Thyroid gland (tissue), 4 donors: ENCODE measurements around the gene MAGI2. TPM values are rescaled to one million over a fixed set of nuclear protein-coding genes. Genes with fewer than 3 reads are reported as not detected.

Source experiments
- DNase-seq, 2 donors: peaks; one replicate each; pipeline ENCODE4 v3.0.0-alpha.2; 2019
- H3K27ac ChIP-seq, 3 donors: fragments of 200-600 bp; sonication (generic); 1 replicate in 2 of 3; 2 replicates in 1 of 3; pipeline ENCODE4 v1.5.1; 2016 to 2019; ENCODE audit warnings: mild to moderate bottlenecking in 1 of 3, moderate library complexity in 1 of 3
- H3K27me3 ChIP-seq: fragments of 200-600 bp; sonication (generic); one replicate; pipeline ENCODE4 v1.5.1; 2019
- H3K36me3 ChIP-seq, 2 donors: fragments of 200-600 bp; sonication (generic); one replicate each; pipeline ENCODE4 v1.5.1; 2016 to 2019
- H3K4me1 ChIP-seq, 2 donors: fragments of 200-600 bp; sonication (generic); one replicate each; pipeline ENCODE4 v1.5.1; 2017 to 2019
- H3K4me3 ChIP-seq, 3 donors: fragments of 200-600 bp; sonication (generic); replicated peaks in 1 of 3; 1 replicate in 2 of 3; 2 replicates in 1 of 3; pipeline ENCODE4 v1.5.1; 2016; ENCODE audit warnings: mild to moderate bottlenecking in 1 of 3
- H3K9me3 ChIP-seq: fragments of 200-600 bp; sonication (generic); one replicate; pipeline ENCODE4 v1.5.1; 2017
- POLR2A ChIP-seq, 2 donors: fragments of 450-650 bp; IDR thresholded peaks; one replicate each; pipeline ENCODE4 v1.6.1; 2017; ENCODE audit warnings: antibody characterized with exemption in 2 of 2, mild to moderate bottlenecking in 2 of 2, moderate library complexity in 1 of 2
- WGBS, 2 donors: methylation state at CpG; one replicate each; pipeline ENCODE4 v1.1.5; 2017; 5-methylcytosine and 5-hydroxymethylcytosine counted together
- intact Hi-C: fragments of 100-400 bp; cut with DNase I; formaldehyde crosslinking; loops from one replicate; pipeline ENCODE4 v1.15.1; 2023
- total RNA-seq, 4 donors: library from RNA; depleted of rRNA; stranded (reverse); fragments of >200 nt; gene quantifications; one replicate each; pipeline ENCODE4 v1.2.3, GENCODE V29; 2016
- TF ChIP-seq, protein P1 (sequence below), 6 experiments: fragments of 200-600 bp in 3 of 6; fragments of 450-650 bp in 3 of 6; sonication (generic) in 3 of 6; IDR thresholded peaks; one replicate each; pipeline ENCODE4 v1.5.1; 2016 to 2019; ENCODE audit warnings: antibody characterized with exemption in 6 of 6, mild to moderate bottlenecking in 2 of 6, inconsistent platforms in 1 of 6, moderate library complexity in 1 of 6

The MAGI2 gene
- total RNA-seq, 4 donors from 2014 or later: 20.7 to 31.1 (median 26.0) TPM

- no peak for DNase-seq
- Histone ChIP-seq H3K36me3 (no peaks in the 10 kb centered on the region), H3K9me3 (no peaks in the 10 kb centered on the region), H3K4me3 (no peak overlapping the region), H3K4me1 (no peaks in the 10 kb centered on the region), H3K27ac (no peak overlapping the region), H3K27me3 (no peaks in the 10 kb centered on the region)
- 81 to 86% methylated on average over 6 of the region's 6 CpGs for WGBS, 2 donors
- TF ChIP-seq, protein P1, sequence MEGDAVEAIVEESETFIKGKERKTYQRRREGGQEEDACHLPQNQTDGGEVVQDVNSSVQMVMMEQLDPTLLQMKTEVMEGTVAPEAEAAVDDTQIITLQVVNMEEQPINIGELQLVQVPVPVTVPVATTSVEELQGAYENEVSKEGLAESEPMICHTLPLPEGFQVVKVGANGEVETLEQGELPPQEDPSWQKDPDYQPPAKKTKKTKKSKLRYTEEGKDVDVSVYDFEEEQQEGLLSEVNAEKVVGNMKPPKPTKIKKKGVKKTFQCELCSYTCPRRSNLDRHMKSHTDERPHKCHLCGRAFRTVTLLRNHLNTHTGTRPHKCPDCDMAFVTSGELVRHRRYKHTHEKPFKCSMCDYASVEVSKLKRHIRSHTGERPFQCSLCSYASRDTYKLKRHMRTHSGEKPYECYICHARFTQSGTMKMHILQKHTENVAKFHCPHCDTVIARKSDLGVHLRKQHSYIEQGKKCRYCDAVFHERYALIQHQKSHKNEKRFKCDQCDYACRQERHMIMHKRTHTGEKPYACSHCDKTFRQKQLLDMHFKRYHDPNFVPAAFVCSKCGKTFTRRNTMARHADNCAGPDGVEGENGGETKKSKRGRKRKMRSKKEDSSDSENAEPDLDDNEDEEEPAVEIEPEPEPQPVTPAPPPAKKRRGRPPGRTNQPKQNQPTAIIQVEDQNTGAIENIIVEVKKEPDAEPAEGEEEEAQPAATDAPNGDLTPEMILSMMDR (IDR thresholded peaks at IDR 0.05): no peak
- TF ChIP-seq POLR2A (IDR thresholded peaks at IDR 0.05): no peak
- intact Hi-C loops: no loop called here
These were observed 718.8 kb downstream of the MAGI2 start for GRCh38 chr7:78734626-78735025.

GRCh38 chr7:78720066-78720465 is 733.4 kb downstream of the MAGI2 start:
- DNase-seq: no peak
- Histone ChIP-seq H3K27me3 (no peaks in the 10 kb centered on the region), H3K9me3 (no peaks in the 10 kb centered on the region), H3K27ac (no peak overlapping the region), H3K4me1 (no peaks in the 10 kb centered on the region), H3K36me3 (no peaks in the 10 kb centered on the region), H3K4me3 (no peak overlapping the region)
- TF ChIP-seq POLR2A (IDR thresholded peaks at IDR 0.05): no peak
- TF ChIP-seq, protein P1 (IDR thresholded peaks at IDR 0.05): no peak
- intact Hi-C loops: no loop called here

- no peaks in the 10 kb centered on the region for H3K27me3 ChIP-seq
- no peak overlapping the region for H3K27ac ChIP-seq
- H3K4me1 ChIP-seq: peaks cover 5% of the 10 kb centered on the region in 2 donors
- no peak for DNase-seq
- H3K36me3 ChIP-seq: no peaks in the 10 kb centered on the region
- H3K9me3 ChIP-seq: no peaks in the 10 kb centered on the region
- H3K4me3 ChIP-seq: no peak overlapping the region
- TF ChIP-seq, protein P1 (IDR thresholded peaks at IDR 0.05): no peak
- no peak for TF ChIP-seq POLR2A (IDR thresholded peaks at IDR 0.05)
- WGBS, 2 donors: 79 to 93% methylated on average over 5 of the region's 5 CpGs
- intact Hi-C loops: no loop called here
These were observed 735.3 kb downstream of the MAGI2 start for GRCh38 chr7:78718212-78718611.

DNA sequence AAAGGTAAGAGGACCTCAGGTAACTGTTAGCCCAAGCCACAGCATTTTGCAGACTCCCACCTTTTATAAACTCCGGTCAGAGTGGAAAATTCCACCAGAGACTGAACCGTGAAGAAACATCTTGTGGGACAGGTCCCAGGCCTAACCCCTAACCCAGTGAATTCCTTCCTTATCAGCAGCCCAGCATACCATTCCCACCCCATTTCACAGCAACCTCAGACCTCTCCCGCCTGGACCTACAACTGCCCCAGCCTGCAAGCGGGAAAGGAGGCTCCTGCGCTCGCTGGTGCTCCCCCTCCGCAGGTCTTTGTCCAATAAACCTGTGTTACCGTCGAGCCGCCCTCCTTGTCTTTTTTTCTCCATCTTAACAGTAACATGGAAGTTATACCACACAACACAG is 736.6 kb downstream of the MAGI2 start:
- intact Hi-C loops: no loop called here
- H3K27me3 ChIP-seq: no peaks in the 10 kb centered on the region
- H3K4me3 ChIP-seq: no peak overlapping the region
- H3K27ac ChIP-seq: no peak overlapping the region
- WGBS, 2 donors: 67 to 75% methylated on average over 10 of the region's 10 CpGs
- H3K9me3 ChIP-seq: no peaks in the 10 kb centered on the region
- no peaks in the 10 kb centered on the region for H3K36me3 ChIP-seq
- no peak for TF ChIP-seq POLR2A (IDR thresholded peaks at IDR 0.05)
- TF ChIP-seq, protein P1 (IDR thresholded peaks at IDR 0.05): no peak
- DNase-seq: peak; percentile 1 to 2
- peaks cover 5% of the 10 kb centered on the region in 2 donors for H3K4me1 ChIP-seq

GRCh38 chr7:78714356-78714755 is 739.1 kb downstream of the MAGI2 start:
- Histone ChIP-seq H3K36me3 (no peaks in the 10 kb centered on the region), H3K27me3 (no peaks in the 10 kb centered on the region), H3K9me3 (no peaks in the 10 kb centered on the region), H3K4me1 (peaks cover 5% of the 10 kb centered on the region in 2 donors), H3K27ac (peak overlapping the region in 1 of 3 donors; percentile 55), H3K4me3 (no peak overlapping the region)
- 75 to 78% methylated on average over 4 of the region's 4 CpGs for WGBS, 2 donors
- no peak for DNase-seq
- intact Hi-C loops: no loop called here
- TF ChIP-seq, protein P1 (IDR thresholded peaks at IDR 0.05): no peak
- no peak for TF ChIP-seq POLR2A (IDR thresholded peaks at IDR 0.05)
